CD4-positive, alpha-beta T cell (primary cell): Measurements from ENCODE around the gene ATF4. TPM values are rescaled to one million over a fixed set of nuclear protein-coding genes. Genes with fewer than 3 reads are reported as not detected.

Source experiments
- ATAC-seq: fragments of 200-7000 bp; cut with Tn5 transposase; one replicate; pipeline ENCODE4 v1.10.0; 2022; ENCODE audit warnings: mild to moderate bottlenecking; ENCODE audit not compliant: poor library complexity
- CTCF ChIA-PET: fragments of 350-600 bp; sonication (Branson Sonifier 250); formaldehyde crosslinking; loops from one replicate; lab custom pipeline; 2021; ENCODE audit warnings: antibody characterized with exemption, inconsistent platforms; lab: Charles Lee
- POLR2A ChIA-PET: fragments of 350-600 bp; sonication (Branson Sonifier 250); formaldehyde crosslinking; loops from one replicate; lab custom pipeline; 2021; ENCODE audit warnings: antibody characterized with exemption, inconsistent platforms; lab: Charles Lee
- DNase-seq, 14 experiments: peaks; one replicate each; pipeline ENCODE4 v3.0.0-alpha.2; 2013 to 2020; ENCODE audit warnings: mixed read lengths in 2 of 14
- H3K27ac ChIP-seq, 2 donors: one replicate each; pipeline versions ENCODE4 v1.5.1 to v1.7.0; 2013; ENCODE audit warnings: low read length in 2 of 2, low read depth in 1 of 2, mild to moderate bottlenecking in 1 of 2
- H3K27me3 ChIP-seq, 2 experiments: 1 replicate in 1 of 2; 2 replicates in 1 of 2; pipeline versions ENCODE4 v1.6.1 to v1.7.0; 2013; ENCODE audit warnings: low read length in 2 of 2, control low read depth in 1 of 2, mild to moderate bottlenecking in 1 of 2, moderate library complexity in 1 of 2; ENCODE audit not compliant: insufficient read depth in 2 of 2, control insufficient read depth in 1 of 2
- H3K36me3 ChIP-seq: one replicate; pipeline ENCODE4 v1.6.1; 2013; ENCODE audit warnings: low read length, control low read depth; ENCODE audit not compliant: insufficient read depth
- H3K4me1 ChIP-seq: one replicate; pipeline ENCODE4 v1.6.1; 2013; ENCODE audit warnings: low read length, control low read depth; ENCODE audit not compliant: insufficient read depth
- H3K4me3 ChIP-seq: one replicate; pipeline ENCODE4 v1.5.1; 2013; ENCODE audit warnings: mild to moderate bottlenecking, low read length, moderate library complexity
- H3K9me3 ChIP-seq, 2 experiments: 1 replicate in 1 of 2; 2 replicates in 1 of 2; pipeline versions ENCODE4 v1.6.1 to v1.7.0; 2013; ENCODE audit warnings: low read length in 2 of 2, mild to moderate bottlenecking in 2 of 2, control low read depth in 1 of 2, moderate library complexity in 1 of 2; ENCODE audit not compliant: control insufficient read depth in 1 of 2, insufficient read depth in 1 of 2
- H3K27ac Mint-ChIP-seq: one replicate; pipeline ENCODE4 v1.8.0; 2020; ENCODE audit warnings: mixed read lengths
- H3K27me3 Mint-ChIP-seq: one replicate; pipeline ENCODE4 v1.8.0; 2021; ENCODE audit warnings: mixed read lengths
- H3K36me3 Mint-ChIP-seq: one replicate; pipeline ENCODE4 v1.8.0; 2021; ENCODE audit warnings: low read depth, mixed read lengths
- H3K4me1 Mint-ChIP-seq: one replicate; pipeline ENCODE4 v1.8.0; 2021; ENCODE audit warnings: low read depth, mixed read lengths
- H3K4me3 Mint-ChIP-seq: one replicate; pipeline ENCODE4 v1.8.0; 2020; ENCODE audit warnings: mild to moderate bottlenecking, mixed read lengths
- H3K9me3 Mint-ChIP-seq: one replicate; pipeline ENCODE4 v1.8.0; 2020; ENCODE audit warnings: mixed read lengths
- CTCF ChIP-seq: fragments of 200-600 bp; IDR thresholded peaks from one replicate; pipeline ENCODE4 v1.8.0; 2022; ENCODE audit warnings: antibody characterized with exemption, mild to moderate bottlenecking
- intact Hi-C, 2 experiments: fragments of 100-400 bp; cut with DNase I in 1 of 2; cut with micrococcal nuclease in 1 of 2; formaldehyde crosslinking; loops; one replicate each; pipeline versions ENCODE4 v1.15.1 to v1.9.0; 2023 to 2025; cut with DNase I, micrococcal nuclease
- total RNA-seq, 174 experiments: library from RNA in 2 of 174; stranded (reverse) in 2 of 174; gene quantifications; one replicate each; pipeline ENCODE4 v1.2.3 and lab custom pipeline; 2021 to 2026

The ATF4 gene
- total RNA-seq, 2 experiments from 2014 or later: 358 to 365 TPM

- Mint-ChIP-seq H3K27ac (no peak overlapping the region), H3K36me3 (no peaks in the 10 kb centered on the region), H3K27me3 (peaks cover 18% of the 10 kb centered on the region), H3K9me3 (no peaks in the 10 kb centered on the region), H3K4me3 (no peak overlapping the region), H3K4me1 (no peaks in the 10 kb centered on the region)
- intact Hi-C loops: no loop called here
- Histone ChIP-seq H3K9me3 (peaks cover 0 to 7% of the 10 kb centered on the region in 2 experiments), H3K36me3 (no peaks in the 10 kb centered on the region), H3K4me3 (no peak overlapping the region), H3K4me1 (peaks cover 15% of the 10 kb centered on the region), H3K27ac (no peak overlapping the region), H3K27me3 (peaks cover 29 to 38% of the 10 kb centered on the region in 2 experiments)
- ChIA-PET CTCF (interaction anchor here (1.2 kb wide), 1 partner anchor 465 kb away, joined by 3 read pairs; no protein-coding TSS in a partner anchor), POLR2A (no interaction called here)
- no peak for ATAC-seq
- TF ChIP-seq CTCF: no peak
- no peak for DNase-seq
These were observed 39.8 kb downstream of the ATF4 start for GRCh38 chr22:39560127-39560526.

- Histone ChIP-seq H3K27ac (no peak overlapping the region), H3K4me3 (no peak overlapping the region), H3K36me3 (no peaks in the 10 kb centered on the region), H3K4me1 (peaks cover 19% of the 10 kb centered on the region), H3K9me3 (no peaks in the 10 kb centered on the region), H3K27me3 (peaks cover 13 to 18% of the 10 kb centered on the region in 2 experiments)
- CTCF ChIA-PET: no interaction called here
- Mint-ChIP-seq H3K27ac (no peak overlapping the region), H3K27me3 (no peaks in the 10 kb centered on the region), H3K36me3 (no peaks in the 10 kb centered on the region), H3K4me3 (no peak overlapping the region), H3K9me3 (no peaks in the 10 kb centered on the region), H3K4me1 (peaks cover 13% of the 10 kb centered on the region)
- no peak for TF ChIP-seq CTCF
- intact Hi-C loops: no loop called here
- ATAC-seq (no peak), DNase-seq (no peak)
- POLR2A ChIA-PET: no interaction called here
These were observed 42.6 kb downstream of the ATF4 start for GRCh38 chr22:39562839-39563489.

GRCh38 chr22:39563571-39564428, 43.4 kb downstream of the ATF4 start:
- intact Hi-C loops: no loop called here

More at GRCh38 chr22:39563571-39564428, 43.4 kb downstream of the ATF4 start:
- H3K9me3 Mint-ChIP-seq: no peaks in the 10 kb centered on the region
- no peaks in the 10 kb centered on the region for H3K27me3 Mint-ChIP-seq
- Histone ChIP-seq H3K4me3 (no peak overlapping the region), H3K27me3 (peaks cover 5 to 10% of the 10 kb centered on the region in 2 experiments), H3K36me3 (no peaks in the 10 kb centered on the region), H3K27ac (no peak overlapping the region), H3K4me1 (peaks cover 17% of the 10 kb centered on the region), H3K9me3 (no peaks in the 10 kb centered on the region)
- H3K4me1 Mint-ChIP-seq: peaks cover 16% of the 10 kb centered on the region
- ChIA-PET POLR2A (no interaction called here), CTCF (no interaction called here)
- no peak overlapping the region for H3K4me3 Mint-ChIP-seq
- DNase-seq (no peak), ATAC-seq (no peak)
- no peak overlapping the region for H3K27ac Mint-ChIP-seq
- no peaks in the 10 kb centered on the region for H3K36me3 Mint-ChIP-seq
- no peak for TF ChIP-seq CTCF
